GM12891 (cell line): ENCODE results near the gene SLCO1A2.

Experiments used
- POLR2A ChIP-seq: IDR thresholded peaks from 2 replicates; pipeline ENCODE4 v1.6.1; 2011; ENCODE audit warnings: low read depth, low read length, control low read depth
- TAF1 ChIP-seq: IDR thresholded peaks from 2 replicates; pipeline ENCODE4 v1.6.1; 2011; ENCODE audit warnings: low read depth, low read length, control low read depth

DNA sequence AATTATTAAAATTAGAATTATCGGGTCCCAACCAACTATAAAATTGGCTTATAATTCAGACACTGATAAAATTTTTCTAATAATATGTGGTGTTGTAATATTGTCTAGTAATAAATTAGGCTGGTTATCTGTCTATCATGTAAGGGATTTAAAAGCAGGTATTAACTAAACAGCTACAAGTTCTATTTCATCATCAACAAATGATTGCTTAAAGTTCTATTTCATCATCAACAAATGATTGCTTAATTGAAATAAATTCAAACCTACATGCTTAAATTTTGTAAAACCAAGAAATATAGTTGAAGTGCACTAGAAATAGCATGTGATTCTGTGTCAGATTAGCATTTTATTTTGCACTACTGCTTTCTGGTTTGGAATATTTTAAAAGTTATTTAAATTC lies 34.1 kb downstream of the SLCO1A2 start:
- TF ChIP-seq TAF1 (no peak), POLR2A (no peak)
